NCI-H2029 treated with DMSO at 0.1 percent for 48 hours (cell line): ENCODE data around the gene BCL2L14.
A peak's percentile ranks its signal among the peaks of the same experiment; 100 is the strongest.

Source experiments
- DNase-seq: peaks from one replicate; lab custom pipeline; 2025; lab: John Stamatoyannopoulos, UW

Gene BCL2L14, protein sequence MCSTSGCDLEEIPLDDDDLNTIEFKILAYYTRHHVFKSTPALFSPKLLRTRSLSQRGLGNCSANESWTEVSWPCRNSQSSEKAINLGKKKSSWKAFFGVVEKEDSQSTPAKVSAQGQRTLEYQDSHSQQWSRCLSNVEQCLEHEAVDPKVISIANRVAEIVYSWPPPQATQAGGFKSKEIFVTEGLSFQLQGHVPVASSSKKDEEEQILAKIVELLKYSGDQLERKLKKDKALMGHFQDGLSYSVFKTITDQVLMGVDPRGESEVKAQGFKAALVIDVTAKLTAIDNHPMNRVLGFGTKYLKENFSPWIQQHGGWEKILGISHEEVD

DNA sequence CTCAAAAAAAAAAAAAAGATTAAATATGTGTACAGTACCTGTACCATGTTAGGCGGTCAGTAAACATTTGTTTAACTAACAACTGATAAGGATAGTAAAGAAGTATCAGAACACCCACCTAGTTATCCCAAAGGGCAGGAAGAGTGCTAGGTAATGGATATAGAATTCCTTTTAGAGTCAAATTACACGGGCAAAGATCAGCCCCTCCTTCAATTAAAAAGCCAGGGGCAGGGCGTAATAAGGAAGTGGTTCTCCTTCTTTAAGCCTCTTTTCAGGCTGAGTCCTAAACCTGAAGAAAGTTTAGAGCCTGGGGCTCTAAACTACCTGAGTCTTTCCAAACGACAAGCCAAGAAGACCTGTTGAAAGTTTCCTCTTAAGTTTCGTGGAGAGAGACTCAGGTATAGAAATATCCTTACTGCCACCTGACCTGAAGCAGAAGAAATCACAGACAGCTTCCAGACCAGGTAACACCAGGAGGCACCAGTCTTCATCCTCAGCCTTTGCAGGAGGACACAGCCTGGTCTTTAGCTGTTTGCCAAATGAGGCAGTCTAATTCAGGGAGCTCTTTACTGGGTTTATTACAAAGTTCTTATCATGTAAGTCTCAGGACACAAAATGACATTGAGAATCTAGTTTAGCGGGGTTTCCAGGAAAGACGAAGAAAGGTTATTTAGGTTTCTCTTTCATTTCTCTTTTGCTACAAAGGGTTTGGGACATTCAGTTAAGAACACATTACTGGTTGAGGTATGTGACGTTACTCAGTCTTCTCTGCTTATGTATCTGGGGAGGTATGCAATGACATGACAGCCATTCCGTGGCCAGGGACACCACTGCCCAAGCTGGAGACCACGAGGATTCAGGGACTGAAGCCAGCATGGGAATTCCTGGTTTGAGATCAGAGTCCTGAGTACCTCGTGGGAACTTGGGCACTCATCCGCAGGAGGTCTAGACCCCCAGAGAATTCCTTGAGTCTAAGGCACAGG, at the start of gene BCL2L14:
TSS of gene BCL2L14 (plus strand) at position 266 of the 983 bp plus-strand sequence. CDS start 8,367 bp downstream, outside the sequence.
- no peak for DNase-seq

DNA sequence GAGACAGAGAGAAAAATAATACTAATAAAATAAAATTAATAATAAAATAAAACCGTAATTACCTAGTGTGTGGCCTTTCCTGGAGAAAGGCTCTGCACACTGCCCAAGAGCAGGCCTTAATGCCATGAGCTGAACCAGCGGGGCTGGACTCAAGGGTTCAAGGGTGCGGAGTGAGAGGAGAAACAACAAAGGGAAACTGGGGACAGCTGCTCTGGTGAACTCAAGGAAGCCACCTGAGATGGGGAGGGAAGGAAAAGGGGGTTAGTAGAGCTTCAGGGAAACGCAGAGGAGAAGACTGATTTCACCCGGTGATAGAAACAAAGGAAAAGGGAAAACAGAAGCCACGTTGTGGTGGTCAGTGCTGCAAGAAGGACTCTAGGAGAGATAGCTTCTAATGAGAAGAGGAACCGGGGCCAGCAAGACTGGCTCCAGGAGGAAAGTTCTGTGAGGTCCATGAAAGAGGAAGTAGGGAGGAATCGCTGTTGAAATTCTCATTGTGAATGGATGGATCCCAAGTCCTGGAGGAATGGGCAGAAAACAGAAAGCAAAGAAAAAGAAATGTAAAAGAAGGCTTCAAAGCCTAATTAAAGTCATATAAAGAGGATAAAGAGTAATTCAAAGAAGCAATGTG, 48.3 kb upstream of the BCL2L14 start:
- DNase-seq = no peak

DNA sequence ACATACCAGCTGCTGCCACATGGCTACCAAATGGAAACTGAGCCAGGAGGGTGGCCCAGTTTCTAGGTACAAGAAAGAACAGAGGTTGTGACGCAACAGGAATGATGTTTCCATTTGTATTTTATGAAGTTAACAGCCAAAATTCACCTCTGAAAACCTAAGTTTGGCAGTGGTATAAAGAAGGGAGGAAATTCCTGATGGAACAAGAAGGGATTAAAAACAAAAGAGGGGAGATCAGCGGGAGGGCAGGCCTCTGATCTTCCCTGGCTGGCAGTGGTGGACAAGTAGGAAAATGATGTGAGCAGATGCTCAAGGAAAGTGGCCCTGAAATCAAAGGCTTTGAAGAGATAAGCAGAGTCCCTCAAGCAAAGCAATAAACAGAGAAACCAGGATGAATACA, 47.3 kb upstream of the BCL2L14 start:
- DNase-seq = no peak

DNA sequence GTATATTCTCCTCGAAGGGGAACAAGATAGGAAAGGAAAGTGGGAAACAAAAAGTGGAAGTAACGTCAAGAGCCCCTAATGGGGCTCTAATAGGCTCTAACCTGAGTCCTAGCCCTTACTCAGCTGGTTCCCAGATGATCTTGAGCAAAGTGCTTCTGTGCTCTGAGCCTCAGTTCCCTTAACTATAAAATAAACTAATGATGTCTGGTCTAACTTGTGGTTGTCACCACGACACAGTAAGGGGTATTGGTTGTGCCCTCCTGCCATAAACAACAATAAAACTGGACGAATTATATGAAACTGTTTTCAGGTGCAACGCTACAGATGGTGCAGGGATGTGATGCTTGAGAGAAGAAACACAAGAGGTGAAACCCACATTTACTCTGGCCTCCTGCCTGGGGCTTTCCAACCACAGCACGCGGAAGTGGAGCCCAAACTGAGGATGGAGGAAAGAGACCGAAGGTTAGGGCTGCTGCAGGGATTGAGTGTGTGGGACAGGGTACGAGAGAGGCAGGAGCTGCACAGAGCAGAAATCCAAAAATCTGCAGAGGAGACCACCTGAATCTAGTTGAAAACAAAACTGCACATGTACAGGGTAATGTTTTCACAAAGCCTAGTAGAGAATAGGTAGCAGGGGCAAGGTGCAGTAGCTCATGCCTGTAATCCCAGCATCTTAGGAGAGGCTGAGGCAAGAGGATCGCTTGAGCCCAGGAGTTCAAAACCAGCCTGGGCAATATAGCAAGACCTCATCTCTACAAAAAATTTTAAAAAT, 45.6 kb upstream of the BCL2L14 start:
- peak; percentile 64 for DNase-seq

DNA sequence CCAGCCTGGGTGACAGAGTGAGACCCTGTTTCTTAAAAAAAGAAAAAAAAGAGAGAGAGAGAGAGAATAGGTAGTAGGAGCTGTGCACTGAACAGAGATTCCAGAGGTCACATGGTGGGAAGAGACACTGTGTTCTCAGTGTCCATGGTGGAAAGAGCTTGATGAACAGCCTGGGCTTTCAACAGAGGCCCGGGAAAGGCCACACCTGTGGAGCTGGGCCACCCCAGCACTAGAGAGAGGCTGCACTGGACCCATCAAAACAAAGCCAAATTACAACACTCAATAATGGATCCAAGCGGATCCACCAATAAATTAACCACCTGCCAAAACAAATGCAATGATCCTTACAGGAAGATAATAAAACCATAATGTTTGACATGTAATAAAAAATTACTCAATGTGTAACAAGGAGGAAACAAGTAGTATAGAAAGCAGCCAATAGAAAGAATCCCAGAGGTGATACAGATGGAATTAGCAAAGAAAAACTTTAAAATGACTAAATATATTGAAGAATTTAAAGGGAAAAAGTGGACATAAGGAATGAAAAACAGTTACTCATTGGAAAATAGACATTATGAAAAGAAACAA, 44.8 kb upstream of the BCL2L14 start:
- peak; percentile 28 for DNase-seq

DNA sequence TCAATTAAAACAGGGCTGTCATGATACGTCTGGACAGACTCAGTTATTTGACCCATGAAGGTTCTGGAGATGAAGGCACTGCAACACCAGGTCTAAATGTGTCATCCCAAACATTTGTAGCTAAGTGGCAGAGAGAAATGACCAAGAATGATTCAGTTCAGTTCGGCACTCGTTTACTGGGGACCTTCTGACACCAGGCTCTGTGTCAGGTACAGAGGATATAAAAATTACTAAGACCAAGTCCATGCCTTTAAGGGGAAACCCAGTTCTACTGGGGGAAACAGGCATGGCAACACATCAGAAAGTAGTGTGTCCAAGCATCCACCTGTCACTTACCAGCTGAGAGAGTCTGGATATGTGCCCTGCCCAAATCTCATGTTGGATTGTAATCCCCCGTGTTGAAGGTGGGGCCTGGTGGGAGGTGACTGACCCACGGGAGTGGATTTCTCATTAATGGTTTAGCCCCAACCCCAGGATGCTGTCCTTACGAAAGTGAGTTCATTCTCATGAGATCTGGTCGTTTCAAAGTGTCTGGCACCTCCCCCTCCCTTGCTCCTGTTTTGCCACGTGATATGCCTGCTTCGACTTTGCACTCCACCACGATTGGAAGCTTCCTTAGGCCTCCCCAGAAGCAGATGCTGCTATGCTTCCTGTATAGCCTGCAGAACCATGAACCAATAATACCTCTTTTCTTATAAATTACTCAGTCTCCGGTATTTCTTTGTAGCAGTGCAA, 41.9 kb upstream of the BCL2L14 start:
- DNase-seq = no peak

DNA sequence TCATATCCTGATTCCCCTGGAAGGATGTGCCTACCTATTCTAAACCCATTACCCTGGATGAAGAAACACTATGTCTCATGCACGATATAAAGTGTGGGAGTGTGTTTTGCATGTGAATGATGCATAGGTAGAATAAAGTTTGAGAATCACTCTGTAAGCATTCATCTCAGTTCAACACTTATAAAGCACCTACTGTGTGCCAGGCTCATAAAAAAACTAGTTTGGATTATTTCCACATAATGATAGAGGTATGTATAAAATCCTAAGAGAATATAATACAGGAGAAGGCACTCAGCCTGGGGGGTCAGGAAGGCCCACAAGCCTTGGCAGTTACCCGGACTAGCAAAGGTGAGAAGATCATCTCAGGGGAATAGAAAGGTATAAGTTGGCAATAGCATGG, 41.1 kb upstream of the BCL2L14 start:
- DNase-seq = no peak

DNA sequence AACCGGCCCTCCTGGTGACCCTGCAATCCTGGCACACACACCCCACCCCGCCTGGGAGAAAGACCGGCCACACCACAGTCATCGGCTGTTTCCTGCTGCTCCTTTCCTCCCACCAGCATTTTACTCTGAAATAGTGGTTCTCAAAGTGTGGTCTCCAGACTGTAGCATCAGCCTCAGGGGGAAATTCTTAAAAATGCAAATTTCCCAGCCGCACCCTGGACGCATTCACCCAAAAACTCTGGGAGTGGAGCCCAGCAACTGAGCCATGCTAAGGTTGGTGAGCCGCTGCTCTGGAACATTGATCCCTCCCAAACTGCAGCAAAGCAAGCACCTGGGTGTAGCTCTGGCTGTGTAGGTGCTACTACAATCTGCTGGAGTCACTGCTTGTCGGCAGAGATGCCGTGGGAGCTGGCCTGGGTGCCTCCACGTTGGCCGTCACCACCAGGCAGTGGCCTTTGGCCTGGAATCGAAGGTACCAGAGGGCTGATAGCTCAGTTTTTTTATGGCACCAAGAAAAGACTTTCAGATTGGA, 38.4 kb upstream of the BCL2L14 start:
- no peak for DNase-seq

DNA sequence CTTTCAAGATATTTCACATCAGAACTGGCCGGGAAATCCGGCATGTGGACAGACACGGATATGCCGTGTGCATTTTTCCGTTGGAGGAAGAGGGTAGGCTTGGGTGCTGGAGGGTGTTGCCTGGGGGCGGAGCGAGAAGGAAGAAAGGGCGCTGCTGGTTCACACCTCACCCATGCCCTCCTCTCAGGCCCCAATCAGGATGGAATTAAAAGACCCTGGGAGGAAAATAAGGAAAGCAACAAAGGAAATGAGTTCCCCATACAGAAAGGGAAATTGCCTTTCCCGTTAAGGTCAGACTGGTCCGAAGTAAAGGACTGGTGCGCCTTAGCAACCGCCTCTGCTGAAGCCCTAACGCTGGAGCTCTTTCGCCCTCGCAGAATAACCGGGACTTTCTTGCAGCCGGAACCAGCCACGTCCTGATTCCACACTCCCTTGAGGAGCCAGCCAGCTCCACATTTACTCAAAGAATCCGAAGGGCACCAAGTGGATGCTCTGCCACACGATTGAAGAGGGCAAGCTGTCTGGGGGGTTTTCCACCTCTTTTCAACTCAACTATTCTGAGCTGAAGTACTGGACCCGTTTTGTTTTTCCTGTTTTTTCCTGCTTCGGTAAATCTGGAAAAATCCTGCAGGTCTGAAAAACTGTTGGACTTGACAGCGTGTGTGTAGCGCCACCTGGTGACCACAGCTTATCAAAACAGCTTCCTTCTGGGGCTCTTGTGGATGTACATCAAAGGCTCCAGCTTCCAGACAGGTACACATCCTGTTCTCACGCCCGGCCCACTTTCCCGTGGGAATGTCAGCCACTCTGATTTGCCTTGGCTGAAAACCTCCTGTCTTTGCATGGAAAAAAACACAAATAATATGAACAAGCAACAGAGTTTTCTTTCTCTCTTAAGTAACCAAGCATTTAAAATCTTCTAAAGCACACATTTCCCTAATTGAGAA, 37.6 kb upstream of the BCL2L14 start:
- DNase-seq = peak; percentile 86

DNA sequence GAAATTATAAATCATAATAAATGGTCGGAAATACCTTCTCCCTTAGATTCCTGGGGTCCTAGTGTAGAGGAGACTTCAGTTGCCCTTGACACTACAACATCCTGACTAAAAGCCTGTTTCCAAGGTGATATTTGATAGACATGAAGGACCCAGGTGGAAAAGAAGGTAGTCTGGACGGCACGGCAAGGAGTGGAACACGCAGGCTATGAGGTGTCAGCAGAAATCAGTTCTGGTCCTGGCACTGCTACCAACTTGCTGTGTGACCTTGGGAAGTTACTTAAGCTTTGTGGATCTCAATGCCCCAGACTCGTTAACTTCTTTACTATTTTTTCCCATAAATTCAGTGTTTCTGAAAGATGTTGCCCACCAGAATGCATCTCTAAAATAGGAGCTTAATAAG, 36.9 kb upstream of the BCL2L14 start:
- no peak for DNase-seq

DNA sequence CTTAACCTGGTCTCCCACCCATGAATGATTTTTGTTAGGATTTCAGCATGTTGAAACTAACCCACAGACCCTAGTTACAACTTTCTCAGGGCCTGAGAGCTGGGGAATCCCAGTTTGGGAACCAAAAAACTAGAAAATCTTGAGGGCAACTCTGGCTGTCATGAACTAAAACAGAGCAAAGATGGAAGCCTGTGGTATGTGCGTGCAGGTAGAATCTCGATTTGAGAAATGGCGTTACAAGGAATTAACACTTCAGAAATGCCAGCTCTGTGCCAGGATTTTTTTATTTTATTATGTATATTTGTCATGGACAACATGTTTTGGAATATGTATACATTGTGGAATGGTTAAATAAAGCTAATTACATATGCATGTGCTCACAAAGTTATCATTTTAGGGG, 36.4 kb upstream of the BCL2L14 start:
- no peak for DNase-seq

DNA sequence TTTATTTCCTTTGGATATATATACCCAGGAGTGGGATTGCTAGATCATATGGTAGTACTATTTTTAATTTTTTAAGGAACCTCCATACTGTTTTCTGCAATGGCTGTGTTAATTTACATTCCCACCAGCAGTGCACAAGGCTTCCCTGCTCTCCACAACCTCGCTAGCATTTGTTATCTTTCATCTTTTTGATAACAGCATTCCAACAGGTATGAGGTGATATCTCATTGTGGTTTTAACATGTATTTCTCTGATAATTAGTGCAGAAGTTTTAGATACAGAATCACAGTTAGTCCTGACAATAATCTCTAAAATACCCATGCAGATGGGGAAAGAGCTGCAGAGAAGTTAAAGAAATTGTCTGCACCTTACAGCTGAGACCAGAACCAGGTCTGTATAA, 35.5 kb upstream of the BCL2L14 start:
- no peak for DNase-seq

DNA sequence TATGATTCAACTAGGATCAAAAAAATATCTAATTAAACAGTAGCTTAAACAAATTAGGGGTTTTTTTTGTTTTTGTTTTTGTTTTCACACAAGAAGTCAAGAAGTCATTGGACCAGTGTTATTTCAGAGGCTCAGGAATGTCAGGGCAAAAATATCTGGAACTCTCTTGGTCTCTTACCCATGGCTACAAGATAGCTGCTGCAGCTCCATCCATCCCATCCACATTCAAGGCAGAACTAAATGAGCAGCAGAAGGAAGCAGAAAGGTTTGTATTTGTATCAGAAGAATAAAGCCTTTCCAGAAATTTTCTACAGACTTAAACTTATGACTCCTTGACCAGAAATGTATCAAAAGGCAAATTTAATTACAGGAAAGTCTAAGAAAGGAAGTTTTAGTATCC, 33.8 kb upstream of the BCL2L14 start:
- no peak for DNase-seq

DNA sequence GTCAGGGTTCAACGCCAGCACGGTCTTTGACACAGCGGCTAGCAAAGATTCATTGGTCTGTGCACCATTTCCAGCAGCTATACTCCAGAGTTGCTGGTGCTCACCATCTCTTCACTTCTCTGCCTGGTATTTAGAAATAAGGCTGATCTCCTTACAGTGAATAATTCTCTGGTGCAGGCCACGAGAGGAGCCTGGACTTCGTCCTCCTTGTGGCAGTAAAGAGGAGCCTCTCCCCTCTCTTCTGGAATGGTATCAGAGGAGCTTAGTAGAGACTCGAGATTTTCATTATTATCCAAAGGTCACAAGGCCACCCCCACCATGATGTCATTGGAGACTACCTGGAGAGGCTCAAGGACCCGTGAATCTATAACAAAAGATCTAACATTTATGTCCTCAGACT, 30.8 kb upstream of the BCL2L14 start:
- DNase-seq = no peak

DNA sequence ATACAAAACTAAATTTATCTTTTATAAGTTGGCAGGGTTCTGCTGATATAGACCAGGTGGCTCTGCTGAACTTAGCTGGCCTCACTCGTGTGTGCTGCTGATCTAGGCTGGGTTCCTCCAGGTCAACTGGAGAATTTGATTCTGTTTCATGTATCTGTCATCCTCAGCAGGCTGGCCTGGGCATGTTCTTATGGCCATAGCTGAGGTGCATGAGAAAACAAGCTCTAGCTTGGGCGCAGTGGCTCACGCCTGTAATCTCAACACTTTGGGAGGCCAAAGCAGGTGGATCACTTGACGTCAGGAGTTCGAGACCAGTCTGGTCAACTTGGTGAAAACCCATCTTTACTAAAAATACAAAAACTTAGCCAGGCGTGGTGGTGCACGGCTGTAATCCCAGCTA, 24.3 kb upstream of the BCL2L14 start:
- DNase-seq = no peak

DNA sequence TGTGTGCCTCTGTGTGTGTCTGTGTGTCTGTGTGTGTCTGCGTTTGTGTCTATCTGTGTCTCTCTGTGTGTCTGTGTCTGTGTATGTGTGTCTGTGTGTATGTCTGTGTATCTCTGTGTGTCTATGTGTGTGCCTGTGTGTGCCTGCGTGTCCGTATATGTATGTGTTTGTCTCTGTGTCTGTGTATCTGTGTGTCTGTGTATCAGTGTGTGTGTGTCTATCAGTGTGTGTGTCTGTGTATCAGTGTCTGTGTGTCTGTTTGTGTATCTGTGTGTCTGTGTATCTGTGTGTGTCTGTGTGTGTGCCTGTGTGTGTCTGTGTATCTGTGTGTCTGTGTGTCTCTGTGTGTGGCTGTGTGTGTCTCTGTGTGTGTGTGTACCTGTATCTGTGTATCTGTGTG, 23.1 kb upstream of the BCL2L14 start:
- DNase-seq = no peak

DNA sequence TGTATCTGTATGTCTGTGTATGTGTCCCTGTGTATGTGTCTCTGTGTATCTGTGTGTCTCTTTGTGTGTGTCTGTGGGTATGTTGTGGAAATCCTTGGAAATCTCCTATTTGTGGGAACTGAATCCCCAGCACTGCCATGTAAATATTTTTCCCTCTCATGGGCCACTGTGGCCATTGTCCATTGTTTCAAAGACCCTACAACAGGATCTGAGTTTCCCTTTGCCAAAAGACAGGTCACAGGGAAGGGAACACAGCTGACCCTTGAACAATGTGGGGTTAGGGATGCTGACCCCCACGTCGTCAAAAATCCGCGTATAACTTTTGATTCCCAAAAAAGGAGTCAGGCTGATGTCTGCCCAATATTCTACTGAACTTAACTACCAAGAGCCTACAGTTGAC, 22.5 kb upstream of the BCL2L14 start:
- DNase-seq = no peak

DNA sequence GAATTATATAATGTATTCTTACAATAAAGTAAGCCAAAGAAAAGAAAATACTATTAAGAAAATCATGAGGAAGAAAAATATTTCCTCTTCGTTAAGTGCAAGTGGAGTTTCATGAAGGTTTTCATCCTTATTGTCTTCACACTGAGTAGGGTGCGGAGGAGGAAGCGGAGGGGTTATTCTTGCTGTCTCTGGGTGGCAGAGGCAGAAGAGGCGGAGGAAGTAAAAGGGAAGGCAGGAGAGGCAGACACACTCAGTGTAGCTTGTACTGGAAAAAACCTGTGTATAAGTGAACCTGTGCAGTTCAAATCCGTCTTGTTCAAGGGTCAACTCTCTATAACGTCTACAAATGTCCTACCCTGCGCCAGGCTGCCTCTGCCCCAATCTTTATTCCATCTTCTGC, 22.0 kb upstream of the BCL2L14 start:
- no peak for DNase-seq

DNA sequence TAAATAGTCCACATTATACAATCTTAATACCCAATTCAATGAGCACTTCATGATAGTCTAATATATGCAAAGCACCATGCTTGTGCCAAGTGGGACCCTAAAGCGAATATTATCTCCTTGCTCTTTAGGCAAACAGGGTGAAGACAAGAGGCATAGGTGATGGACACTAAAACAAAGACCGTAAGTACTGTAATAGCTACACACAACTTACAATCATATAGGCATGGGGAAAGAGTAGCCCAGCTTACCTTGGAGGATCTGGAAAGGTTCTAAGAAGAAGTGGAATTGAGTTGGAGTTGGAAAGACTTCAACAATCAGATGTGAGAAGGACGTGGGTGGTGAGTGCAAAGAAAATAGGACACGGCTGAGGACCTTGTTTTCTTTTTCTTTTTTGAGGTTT, 19.1 kb upstream of the BCL2L14 start:
- no peak for DNase-seq
